Transverse colon (tissue), 3 donors: ENCODE data around the gene TAF7L.
A peak's percentile ranks its signal among the peaks of the same experiment; 100 is the strongest.

Experiments
- CTCF ChIP-seq, 5 experiments: fragments of 200-600 bp in 3 of 5; fragments of 450-650 bp in 2 of 5; sonication (generic) in 3 of 5; IDR thresholded peaks; 1 replicate in 2 of 5; 2 replicates in 3 of 5; pipeline ENCODE4 v1.5.1; 2016 to 2017; ENCODE audit warnings: antibody characterized with exemption in 5 of 5, inconsistent platforms in 3 of 5, mild to moderate bottlenecking in 2 of 5, moderate library complexity in 1 of 5
- POLR2A ChIP-seq: fragments of 450-650 bp; IDR thresholded peaks from one replicate; pipeline ENCODE4 v1.6.1; 2016; ENCODE audit warnings: antibody characterized with exemption, mild to moderate bottlenecking, moderate library complexity

GRCh38 chrX:101287402-101287801, 3.7 kb downstream of the TAF7L start:
- TF ChIP-seq POLR2A = no peak
- TF ChIP-seq CTCF (IDR thresholded peaks at IDR 0.05) = peak; percentile 41 to 56 (median 47)
